NT2/D1 (cell line): ENCODE results near the gene TSPAN5.

ENCODE experiments used
- SUZ12 ChIP-seq: IDR thresholded peaks from 2 replicates; pipeline ENCODE4 v1.6.1; 2011; ENCODE audit not compliant: insufficient read length, insufficient read depth; ENCODE audit errors: extremely low read depth
- YY1 ChIP-seq: IDR thresholded peaks from 2 replicates; pipeline ENCODE4 v1.6.1; 2011; ENCODE audit not compliant: insufficient read length, insufficient read depth
- ZNF274 ChIP-seq: IDR thresholded peaks from 2 replicates; pipeline ENCODE4 v1.6.1; 2011; ENCODE audit warnings: mild to moderate bottlenecking, low read depth, low read length

GRCh38 chr4:98615991-98616390 is 42.4 kb downstream of the TSPAN5 start:
- TF ChIP-seq ZNF274: no peak
- TF ChIP-seq SUZ12: no peak
- TF ChIP-seq YY1: no peak
